H1 (cell line): ENCODE measurements around the gene FCN2. TPM values are rescaled to one million over a fixed set of nuclear protein-coding genes. Genes with fewer than 3 reads are reported as not detected.

Experiments used
- KDM5A ChIP-seq: fragments of 200-600 bp; IDR thresholded peaks from 2 replicates; pipeline ENCODE4 v1.7.1; 2012; ENCODE audit warnings: mild to moderate bottlenecking, low read length, inconsistent platforms, mixed read lengths
- MAFK ChIP-seq: IDR thresholded peaks from 2 replicates; pipeline ENCODE4 v1.6.1; 2012; ENCODE audit warnings: low read depth, mild to moderate bottlenecking, improper control_type of control experiment, low read length
- NANOG ChIP-seq: IDR thresholded peaks from 2 replicates; pipeline ENCODE4 v1.6.1; 2011; ENCODE audit warnings: low read length, low read depth, mild to moderate bottlenecking, inconsistent platforms; ENCODE audit not compliant: insufficient read depth, poor library complexity, severe bottlenecking
- NRF1 ChIP-seq: IDR thresholded peaks from 2 replicates; pipeline ENCODE4 v1.6.1; 2011; ENCODE audit warnings: mild to moderate bottlenecking, low read depth, low read length, improper control_type of control experiment
- SIX5 ChIP-seq: IDR thresholded peaks from 2 replicates; pipeline ENCODE4 v1.6.1; 2011; ENCODE audit warnings: mild to moderate bottlenecking, low read depth, low read length
- SP4 ChIP-seq: IDR thresholded peaks from 2 replicates; pipeline ENCODE4 v1.6.1; 2012; ENCODE audit warnings: low read length, inconsistent platforms
- SRF ChIP-seq: IDR thresholded peaks from 2 replicates; pipeline ENCODE4 v1.6.1; 2011; ENCODE audit warnings: mild to moderate bottlenecking, low read depth, low read length, moderate library complexity
- TAF7 ChIP-seq: optimal IDR thresholded peaks from 2 replicates; pipeline ENCODE3; 2011; ENCODE audit warnings: low read depth, mild to moderate bottlenecking, inconsistent platforms, low read length, moderate library complexity, borderline replicate concordance
- ZNF274 ChIP-seq: IDR thresholded peaks from 2 replicates; pipeline ENCODE4 v1.7.0; 2012; ENCODE audit warnings: low read length, borderline replicate concordance; ENCODE audit errors: extremely low read depth
- polyA plus RNA-seq, 7 experiments: library from polyadenylated mRNA; depleted of rRNA in 3 of 7; stranded (reverse) in 5 of 7; unstranded in 2 of 7; fragments of >200 nt in 5 of 7; fragments of 200-250 nt in 2 of 7; gene quantifications; 1 replicate in 5 of 7; 2 replicates in 1 of 7; 4 replicates in 1 of 7; pipeline versions ENCODE4 v1.2.1 to v1.2.3, GENCODE V29; 2011 to 2013; ENCODE audit warnings: missing spikeins in 2 of 7, mixed read lengths in 2 of 7
- total RNA-seq: library from RNA; stranded (reverse); fragmentation: NEBNext Ultra II Directional; extraction: Animal tissue kit (Norgen Biotek cat#: 25700); gene quantifications from 2 replicates; pipeline ENCODE4 v1.2.1, GENCODE V29; 2021

The FCN2 gene
- total and polyA plus RNA-seq, 2 of the 8 experiments (the other 6 are each of a cell fraction or from before 2014, with no cell fraction given): not detected

GRCh38 chr9:134836406-134836970 is 44.1 kb upstream of the FCN2 start (continued):
- no peak for TF ChIP-seq SP4
- no peak for TF ChIP-seq NANOG
- no peak for TF ChIP-seq SRF
- TF ChIP-seq MAFK: no peak
- TF ChIP-seq ZNF274: no peak
- no peak for TF ChIP-seq SIX5
- TF ChIP-seq KDM5A: no peak
- TF ChIP-seq NRF1: no peak
- TF ChIP-seq TAF7: no peak
